ENCODE data around the gene NPEPPS.
"Not testable (repeated sequence)": the region's sequence is repeated elsewhere in the genome, so short reads cannot be mapped to it uniquely, and the experiment has no call there.

NPEPPS gene, protein sequence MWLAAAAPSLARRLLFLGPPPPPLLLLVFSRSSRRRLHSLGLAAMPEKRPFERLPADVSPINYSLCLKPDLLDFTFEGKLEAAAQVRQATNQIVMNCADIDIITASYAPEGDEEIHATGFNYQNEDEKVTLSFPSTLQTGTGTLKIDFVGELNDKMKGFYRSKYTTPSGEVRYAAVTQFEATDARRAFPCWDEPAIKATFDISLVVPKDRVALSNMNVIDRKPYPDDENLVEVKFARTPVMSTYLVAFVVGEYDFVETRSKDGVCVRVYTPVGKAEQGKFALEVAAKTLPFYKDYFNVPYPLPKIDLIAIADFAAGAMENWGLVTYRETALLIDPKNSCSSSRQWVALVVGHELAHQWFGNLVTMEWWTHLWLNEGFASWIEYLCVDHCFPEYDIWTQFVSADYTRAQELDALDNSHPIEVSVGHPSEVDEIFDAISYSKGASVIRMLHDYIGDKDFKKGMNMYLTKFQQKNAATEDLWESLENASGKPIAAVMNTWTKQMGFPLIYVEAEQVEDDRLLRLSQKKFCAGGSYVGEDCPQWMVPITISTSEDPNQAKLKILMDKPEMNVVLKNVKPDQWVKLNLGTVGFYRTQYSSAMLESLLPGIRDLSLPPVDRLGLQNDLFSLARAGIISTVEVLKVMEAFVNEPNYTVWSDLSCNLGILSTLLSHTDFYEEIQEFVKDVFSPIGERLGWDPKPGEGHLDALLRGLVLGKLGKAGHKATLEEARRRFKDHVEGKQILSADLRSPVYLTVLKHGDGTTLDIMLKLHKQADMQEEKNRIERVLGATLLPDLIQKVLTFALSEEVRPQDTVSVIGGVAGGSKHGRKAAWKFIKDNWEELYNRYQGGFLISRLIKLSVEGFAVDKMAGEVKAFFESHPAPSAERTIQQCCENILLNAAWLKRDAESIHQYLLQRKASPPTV

DNA sequence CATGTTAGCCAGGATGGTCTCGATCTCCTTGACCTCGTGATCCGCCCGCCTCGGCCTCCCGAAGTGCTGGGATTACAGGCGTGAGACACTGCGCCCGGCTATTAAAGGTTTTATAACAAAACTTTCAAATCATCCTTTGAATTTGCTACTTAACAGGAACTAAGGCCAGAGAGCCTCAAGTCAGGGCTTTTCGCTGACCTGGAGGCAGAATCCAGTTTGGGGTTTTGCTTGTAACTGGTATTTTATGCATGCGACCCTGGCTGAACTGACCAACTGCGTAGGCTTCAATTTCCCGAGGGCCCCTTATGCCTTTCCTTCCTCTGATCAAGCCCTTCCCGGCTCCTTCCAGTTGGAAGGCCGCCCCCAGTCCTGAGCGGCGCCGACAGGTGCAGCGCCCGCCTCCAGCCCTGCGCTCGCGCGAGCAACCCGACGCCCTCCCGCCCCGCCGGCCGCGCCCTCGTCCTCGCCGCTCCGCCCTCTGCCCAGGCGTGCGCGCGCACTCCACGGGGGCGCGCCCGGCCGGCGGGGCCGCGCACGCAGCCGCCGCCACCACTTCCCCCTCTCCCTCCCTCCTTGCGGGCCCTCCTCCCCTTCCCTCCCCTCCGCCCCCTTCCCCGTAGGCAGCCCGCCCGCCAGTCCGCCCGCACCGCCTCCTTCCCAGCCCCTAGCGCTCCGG is at the start of gene NPEPPS:
TSS of gene NPEPPS (plus strand) at position 552 of the 676 bp plus-strand sequence. CDS start 193 bp downstream, outside the sequence.
- peak; percentile 90 for DNase-seq (ENCODE audit: low read depth)

GRCh38 chr17:47491841-47492212 is 39.1 kb upstream of the NPEPPS start:
- peak; percentile 33 for DNase-seq (ENCODE audit: low read depth)

- DNase-seq (ENCODE audit: low read depth) = not testable (repeated sequence)
Observed at GRCh38 chr17:47499074-47499473, 31.8 kb upstream of the NPEPPS start.

DNA sequence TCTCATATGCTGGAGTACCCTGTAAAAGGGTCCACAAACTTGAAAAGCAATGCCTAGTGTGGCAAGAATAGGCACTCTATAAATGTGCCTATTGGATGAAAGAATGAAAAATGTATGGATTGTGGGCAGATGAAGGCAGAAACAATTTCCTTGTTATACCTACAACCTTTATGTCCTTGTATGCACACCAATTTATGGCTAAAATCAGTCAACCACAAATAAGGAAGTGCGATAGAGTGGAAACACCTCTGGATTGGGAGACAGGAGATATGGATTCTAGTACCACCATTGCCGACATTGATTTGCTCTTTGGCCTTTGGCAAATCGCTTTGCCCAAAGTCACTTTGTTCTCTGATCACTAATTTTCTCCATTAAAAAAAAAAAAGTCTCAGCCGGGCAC is 31.4 kb upstream of the NPEPPS start:
- DNase-seq (ENCODE audit: low read depth) = not testable (repeated sequence)

GRCh38 chr17:47500620-47501019 is 30.3 kb upstream of the NPEPPS start:
- peak; percentile 73 for DNase-seq (ENCODE audit: low read depth)

- DNase-seq (ENCODE audit: low read depth) = peak; percentile 63
Observed at GRCh38 chr17:47502122-47502731, 28.7 kb upstream of the NPEPPS start.

- DNase-seq (ENCODE audit: low read depth) = peak; percentile 82
Observed at GRCh38 chr17:47502776-47503455, 28.0 kb upstream of the NPEPPS start.

DNA sequence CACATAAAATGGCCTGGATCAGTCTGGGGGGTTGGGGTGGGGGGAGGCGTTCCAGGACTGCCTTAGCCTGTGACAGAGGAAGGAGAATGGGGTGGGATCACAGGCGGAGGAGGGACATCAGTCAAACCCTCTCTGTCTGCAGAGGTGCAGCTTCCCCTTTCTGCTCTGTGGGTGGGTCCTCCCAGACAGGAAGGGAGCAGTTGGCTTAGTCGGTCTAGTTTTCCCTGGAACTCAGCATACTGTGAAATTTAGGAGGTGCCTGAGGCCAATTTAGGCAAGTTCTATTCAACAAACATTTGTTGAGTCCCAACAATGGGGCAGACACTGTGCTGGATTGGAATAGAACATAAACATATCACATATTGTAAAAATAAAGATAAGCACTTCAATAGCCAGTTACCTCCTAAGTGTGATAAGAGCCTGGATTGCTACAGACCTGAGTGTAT is 19.2 kb upstream of the NPEPPS start:
- not testable (repeated sequence) for DNase-seq (ENCODE audit: low read depth)

- DNase-seq (ENCODE audit: low read depth) = peak; percentile 73
Observed at GRCh38 chr17:47513301-47513700, 17.6 kb upstream of the NPEPPS start.

DNA sequence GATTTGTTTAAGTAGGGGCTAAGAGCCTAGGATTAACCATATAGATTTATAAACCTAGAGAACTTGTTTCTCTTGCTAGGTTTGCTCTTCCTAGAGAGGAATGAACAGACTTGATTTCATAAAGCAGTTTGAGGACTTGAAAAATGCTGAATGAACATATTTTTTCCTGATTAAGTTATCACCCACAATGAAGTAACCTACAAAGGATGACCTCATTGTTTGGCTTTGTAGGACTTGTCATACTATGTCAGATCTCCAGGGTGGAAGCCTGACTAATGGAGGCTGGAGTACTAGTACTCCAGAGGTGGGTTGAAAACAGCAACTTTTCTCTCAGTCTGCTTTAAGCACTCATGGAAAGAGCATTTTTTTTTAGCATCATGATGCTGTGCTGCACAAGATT is 12.0 kb upstream of the NPEPPS start:
- DNase-seq (ENCODE audit: low read depth) = peak; percentile 43

- not testable (repeated sequence) for DNase-seq (ENCODE audit: low read depth)
Observed at GRCh38 chr17:47519365-47519764, 11.5 kb upstream of the NPEPPS start.

- not testable (repeated sequence) for DNase-seq (ENCODE audit: low read depth)
Observed at GRCh38 chr17:47520279-47520678, 10.6 kb upstream of the NPEPPS start.

- DNase-seq (ENCODE audit: low read depth) = not testable (repeated sequence)
Observed at GRCh38 chr17:47521434-47521833, 9.5 kb upstream of the NPEPPS start.

- DNase-seq (ENCODE audit: low read depth) = not testable (repeated sequence)
Observed at GRCh38 chr17:47522341-47522740, 8.6 kb upstream of the NPEPPS start.

DNA sequence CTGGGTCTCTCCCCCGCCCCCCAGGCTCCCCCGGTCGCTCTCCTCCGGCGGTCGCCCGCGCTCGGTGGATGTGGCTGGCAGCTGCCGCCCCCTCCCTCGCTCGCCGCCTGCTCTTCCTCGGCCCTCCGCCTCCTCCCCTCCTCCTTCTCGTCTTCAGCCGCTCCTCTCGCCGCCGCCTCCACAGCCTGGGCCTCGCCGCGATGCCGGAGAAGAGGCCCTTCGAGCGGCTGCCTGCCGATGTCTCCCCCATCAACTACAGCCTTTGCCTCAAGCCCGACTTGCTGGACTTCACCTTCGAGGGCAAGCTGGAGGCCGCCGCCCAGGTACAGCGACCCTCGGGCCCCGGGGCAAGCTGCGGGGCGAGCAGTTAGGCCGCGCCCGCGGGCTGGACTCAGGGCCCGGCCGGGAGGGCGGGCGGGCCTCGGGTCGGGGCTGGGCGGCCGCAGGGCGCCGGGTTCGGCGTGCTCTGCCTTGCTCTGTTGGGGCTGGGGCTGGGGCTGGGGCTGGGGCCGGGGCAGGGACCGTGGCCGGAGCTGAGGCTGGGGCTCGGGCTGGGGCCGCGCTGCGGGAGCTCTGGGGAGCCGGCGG is 419 bp downstream of the NPEPPS start:
- DNase-seq (ENCODE audit: low read depth) = peak; percentile 18

DNA sequence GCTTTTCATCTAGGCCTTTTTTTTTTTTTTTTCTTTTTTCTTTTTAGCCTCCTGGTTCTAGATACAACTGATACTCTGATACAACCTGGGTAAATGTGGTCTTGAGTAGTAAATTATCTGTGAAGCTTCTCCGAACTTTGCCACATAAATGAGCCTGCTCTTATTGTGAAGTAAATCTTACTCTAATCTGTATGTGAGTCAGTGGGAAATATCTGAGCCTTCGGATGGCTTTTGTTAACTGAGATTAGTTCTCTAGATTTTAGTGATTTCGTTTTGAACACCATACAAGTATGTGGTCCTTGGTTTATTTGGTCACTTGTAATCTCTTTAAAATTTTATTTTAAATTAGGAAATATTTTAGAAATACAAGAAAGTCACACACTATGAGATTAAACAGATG is 8.2 kb downstream of the NPEPPS start:
- not testable (repeated sequence) for DNase-seq (ENCODE audit: low read depth)

GRCh38 chr17:47541676-47542075 is 10.8 kb downstream of the NPEPPS start:
- DNase-seq (ENCODE audit: low read depth) = not testable (repeated sequence)

- not testable (repeated sequence) for DNase-seq (ENCODE audit: low read depth)
Observed at GRCh38 chr17:47544327-47544726, 13.4 kb downstream of the NPEPPS start.

- not testable (repeated sequence) for DNase-seq (ENCODE audit: low read depth)
Observed at GRCh38 chr17:47554733-47555132, 23.8 kb downstream of the NPEPPS start.

DNA sequence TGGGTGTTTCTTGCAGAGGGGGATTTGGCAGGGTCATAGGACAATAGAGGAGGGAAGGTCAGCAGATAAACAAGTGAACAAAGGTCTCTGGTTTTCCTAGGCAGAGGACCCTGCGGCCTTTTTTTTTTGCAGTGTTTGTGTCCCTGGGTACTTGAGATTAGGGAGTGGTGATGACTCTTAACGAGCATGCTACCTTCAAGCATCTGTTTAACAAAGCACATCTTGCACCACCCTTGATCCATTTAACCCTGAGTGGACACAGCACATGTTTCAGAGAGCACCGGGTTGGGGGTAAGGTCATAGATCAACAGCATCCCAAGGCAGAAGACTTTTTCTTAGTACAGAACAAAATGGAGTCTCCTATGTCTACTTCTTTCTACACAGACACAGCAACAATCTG is 25.2 kb downstream of the NPEPPS start:
- DNase-seq (ENCODE audit: low read depth) = not testable (repeated sequence)
